B cell (primary cell): ENCODE measurements around the gene ORMDL1.

ENCODE experiments used
- CTCF ChIP-seq: fragments of 200-600 bp; IDR thresholded peaks from one replicate; pipeline ENCODE4 v1.8.0; 2022; ENCODE audit warnings: antibody characterized with exemption, mild to moderate bottlenecking
- EZH2 ChIP-seq: IDR thresholded peaks from 2 replicates; pipeline ENCODE4 v1.6.1; 2012; ENCODE audit warnings: borderline replicate concordance, low read depth, mild to moderate bottlenecking, moderate library complexity, low read length; ENCODE audit not compliant: insufficient read depth, poor library complexity, severe bottlenecking

GRCh38 chr2:189794310-189794709 is 10.2 kb upstream of the ORMDL1 start:
- no peak for TF ChIP-seq CTCF
- TF ChIP-seq EZH2: no peak
